Breast epithelium (tissue), 4 donors: Measurements from ENCODE around the gene CDH2. TPM values are rescaled to one million over a fixed set of nuclear protein-coding genes. Genes with fewer than 3 reads are reported as not detected.

ENCODE experiments used
- DNase-seq, 2 donors: peaks; one replicate each; pipeline ENCODE4 v3.0.0-alpha.2; 2019; ENCODE audit warnings: low spot score in 2 of 2
- H3K27ac ChIP-seq, 2 donors: fragments of 200-600 bp; sonication (generic) in 1 of 2; one replicate each; pipeline ENCODE4 v1.5.1; 2016 to 2019; ENCODE audit warnings: mild to moderate bottlenecking in 1 of 2
- H3K27me3 ChIP-seq, 2 donors: fragments of 200-600 bp; sonication (generic) in 1 of 2; one replicate each; pipeline versions ENCODE4 v1.5.1 to v1.6.0; 2017 to 2019; ENCODE audit warnings: control low read depth in 1 of 2, mild to moderate bottlenecking in 1 of 2
- H3K36me3 ChIP-seq: fragments of 200-600 bp; one replicate; pipeline ENCODE4 v1.5.1; 2019
- H3K4me1 ChIP-seq, 2 donors: fragments of 200-600 bp; sonication (generic); one replicate each; pipeline ENCODE4 v1.5.1; 2016 to 2019; ENCODE audit warnings: control low read depth in 1 of 2
- H3K4me3 ChIP-seq, 3 donors: fragments of 200-600 bp; sonication (generic); 1 replicate in 2 of 3; 2 replicates in 1 of 3; pipeline ENCODE4 v1.5.1; 2016 to 2019; ENCODE audit warnings: mild to moderate bottlenecking in 3 of 3, moderate library complexity in 2 of 3
- H3K9me3 ChIP-seq, 2 donors: fragments of 200-600 bp; sonication (generic) in 1 of 2; one replicate each; pipeline ENCODE4 v1.5.1; 2016 to 2019; ENCODE audit warnings: control low read depth in 1 of 2
- POLR2A ChIP-seq: fragments of 450-650 bp; IDR thresholded peaks from one replicate; pipeline ENCODE4 v1.6.1; 2016; ENCODE audit warnings: antibody characterized with exemption, mild to moderate bottlenecking, moderate library complexity
- POLR2AphosphoS5 ChIP-seq, 3 donors: sonication (generic); formaldehyde crosslinking; IDR thresholded peaks; one replicate each; pipeline ENCODE4 v1.6.1; 2017; ENCODE audit warnings: antibody characterized with exemption in 3 of 3
- intact Hi-C: fragments of 100-400 bp; cut with DNase I; formaldehyde crosslinking; loops from one replicate; pipeline ENCODE4 v1.15.1; 2023; ENCODE audit warnings: low total_unique reads
- total RNA-seq, 3 donors: library from RNA; depleted of rRNA; stranded (reverse); fragments of >200 nt; gene quantifications; one replicate each; pipeline ENCODE4 v1.1.0, GENCODE V29; 2016
- TF ChIP-seq, protein P1 (sequence below), 3 donors: fragments of 450-650 bp; IDR thresholded peaks; one replicate each; pipeline ENCODE4 v1.5.1; 2016 to 2017; ENCODE audit warnings: antibody characterized with exemption in 3 of 3, mild to moderate bottlenecking in 3 of 3, moderate library complexity in 3 of 3

The CDH2 gene
- total RNA-seq, 3 donors from 2014 or later: 0.16 to 1.8 (median 0.33) TPM

DNA sequence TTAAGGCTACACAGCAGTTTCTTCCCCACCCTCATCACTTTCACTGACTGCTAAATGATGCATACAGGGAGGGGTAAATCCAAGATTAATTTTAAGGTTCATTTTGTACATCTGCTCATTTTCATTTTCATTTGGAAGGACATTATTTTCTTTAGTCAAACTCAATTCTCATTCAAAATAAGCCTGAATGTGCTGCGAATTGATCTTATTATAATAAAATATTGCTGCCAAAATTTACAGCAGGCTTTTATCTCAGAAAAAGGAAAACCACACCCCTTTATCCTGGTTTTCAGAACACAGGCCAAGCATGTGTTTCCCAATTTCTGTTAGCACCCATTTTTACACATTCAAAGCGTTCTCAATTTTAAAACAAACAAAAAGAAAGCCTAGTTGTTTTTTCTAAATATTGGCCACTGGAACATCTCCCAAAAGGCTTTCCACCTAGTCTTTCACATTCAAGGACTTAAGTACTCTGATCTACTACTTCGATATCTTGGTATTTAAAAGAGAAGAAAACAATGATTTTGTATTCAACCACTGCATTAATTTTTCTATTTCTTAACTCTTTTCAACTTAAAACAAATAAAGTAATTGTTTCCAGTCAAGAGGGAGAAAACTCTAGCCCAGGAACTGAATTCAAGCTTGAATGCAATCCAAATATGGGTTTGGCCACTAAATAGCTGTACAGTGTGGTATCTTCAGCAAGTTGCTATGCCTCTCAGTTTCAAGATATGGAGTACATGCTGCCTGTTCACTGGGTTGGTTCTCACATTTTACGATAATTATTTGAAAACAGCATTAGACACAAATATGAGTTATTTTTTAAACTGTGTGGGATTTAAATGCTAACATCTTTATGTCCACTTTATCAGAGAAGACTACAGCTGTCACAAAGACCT lies 52.5 kb downstream of the CDH2 start:
- Histone ChIP-seq H3K4me3 (no peak overlapping the region), H3K36me3 (no peaks in the 10 kb centered on the region), H3K27me3 (no peaks in the 10 kb centered on the region), H3K4me1 (no peaks in the 10 kb centered on the region), H3K27ac (no peak overlapping the region), H3K9me3 (no peaks in the 10 kb centered on the region)
- DNase-seq: no peak
- TF ChIP-seq, protein P1, sequence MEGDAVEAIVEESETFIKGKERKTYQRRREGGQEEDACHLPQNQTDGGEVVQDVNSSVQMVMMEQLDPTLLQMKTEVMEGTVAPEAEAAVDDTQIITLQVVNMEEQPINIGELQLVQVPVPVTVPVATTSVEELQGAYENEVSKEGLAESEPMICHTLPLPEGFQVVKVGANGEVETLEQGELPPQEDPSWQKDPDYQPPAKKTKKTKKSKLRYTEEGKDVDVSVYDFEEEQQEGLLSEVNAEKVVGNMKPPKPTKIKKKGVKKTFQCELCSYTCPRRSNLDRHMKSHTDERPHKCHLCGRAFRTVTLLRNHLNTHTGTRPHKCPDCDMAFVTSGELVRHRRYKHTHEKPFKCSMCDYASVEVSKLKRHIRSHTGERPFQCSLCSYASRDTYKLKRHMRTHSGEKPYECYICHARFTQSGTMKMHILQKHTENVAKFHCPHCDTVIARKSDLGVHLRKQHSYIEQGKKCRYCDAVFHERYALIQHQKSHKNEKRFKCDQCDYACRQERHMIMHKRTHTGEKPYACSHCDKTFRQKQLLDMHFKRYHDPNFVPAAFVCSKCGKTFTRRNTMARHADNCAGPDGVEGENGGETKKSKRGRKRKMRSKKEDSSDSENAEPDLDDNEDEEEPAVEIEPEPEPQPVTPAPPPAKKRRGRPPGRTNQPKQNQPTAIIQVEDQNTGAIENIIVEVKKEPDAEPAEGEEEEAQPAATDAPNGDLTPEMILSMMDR (IDR thresholded peaks at IDR 0.05): no peak
- TF ChIP-seq POLR2AphosphoS5 (IDR thresholded peaks at IDR 0.05) (no peak), POLR2A (no peak)
- intact Hi-C loops: no loop called here

DNA sequence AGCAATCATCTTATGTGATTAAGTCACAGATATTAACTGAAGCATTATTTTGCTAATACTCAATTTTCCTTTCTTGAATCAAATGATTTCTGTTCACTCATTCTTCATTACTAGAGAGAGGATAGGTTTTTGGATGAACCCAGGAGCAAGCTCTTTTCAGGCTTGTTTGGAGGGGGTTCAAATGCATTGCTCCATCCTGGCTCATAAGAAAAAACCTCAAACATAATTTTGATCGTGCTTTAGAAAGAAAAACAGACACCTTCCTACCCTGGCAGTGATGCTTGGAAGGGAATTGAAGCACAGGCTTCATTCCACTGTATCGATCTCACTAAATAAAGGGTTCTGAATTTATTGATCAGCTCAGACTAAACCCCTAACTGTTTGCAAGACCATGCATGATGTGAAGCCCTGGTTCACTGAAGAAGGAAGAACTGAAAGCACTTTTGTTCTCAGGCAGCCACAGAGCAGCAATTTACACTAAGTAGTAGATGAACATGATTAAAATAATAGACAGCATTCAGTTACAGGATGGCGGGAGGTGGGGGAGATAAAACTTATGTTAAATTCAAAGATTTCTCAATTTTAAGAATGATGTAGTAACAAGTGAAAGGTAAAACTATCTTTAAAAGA lies 53.4 kb downstream of the CDH2 start:
- TF ChIP-seq POLR2AphosphoS5 (IDR thresholded peaks at IDR 0.05): no peak
- TF ChIP-seq POLR2A: no peak
- TF ChIP-seq, protein P1 (IDR thresholded peaks at IDR 0.05): no peak
- Histone ChIP-seq H3K4me1 (no peaks in the 10 kb centered on the region), H3K4me3 (no peak overlapping the region), H3K27me3 (no peaks in the 10 kb centered on the region), H3K27ac (no peak overlapping the region), H3K36me3 (no peaks in the 10 kb centered on the region), H3K9me3 (no peaks in the 10 kb centered on the region)
- DNase-seq: no peak
- intact Hi-C loops: no loop called here

DNA sequence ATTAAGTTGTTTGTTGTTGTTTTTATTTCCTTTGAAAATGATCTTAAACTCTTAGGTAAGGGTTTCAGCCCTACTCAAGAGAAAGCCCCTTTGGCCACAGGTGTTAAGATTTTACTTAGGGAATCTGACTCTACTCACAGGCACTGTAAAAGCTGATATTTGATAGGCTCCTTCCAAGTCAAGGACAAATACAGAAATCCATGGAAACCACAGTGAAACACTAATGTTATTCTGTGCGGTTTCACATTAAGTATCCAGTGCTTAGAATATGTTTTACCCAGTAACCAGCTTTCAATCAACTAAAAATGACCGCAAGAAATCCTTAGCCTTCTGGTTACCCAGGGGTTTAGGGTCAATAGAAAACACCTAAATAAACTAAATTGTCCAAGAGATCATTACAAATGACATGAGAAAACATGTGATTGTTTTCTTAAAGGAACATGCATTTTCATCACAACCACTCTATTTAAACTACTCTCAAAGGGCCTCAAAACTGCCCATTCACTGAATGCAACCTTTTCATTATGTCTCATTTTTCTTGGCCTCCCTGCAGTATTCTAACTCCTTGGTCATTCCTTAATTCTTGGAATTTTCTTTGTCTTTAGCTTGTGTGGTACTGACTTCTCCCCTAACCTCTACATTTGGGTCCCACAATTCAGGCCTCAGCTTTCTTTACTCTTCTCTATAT lies 56.0 kb downstream of the CDH2 start:
- H3K9me3 ChIP-seq: no peaks in the 10 kb centered on the region
- no peaks in the 10 kb centered on the region for H3K27me3 ChIP-seq
- no peaks in the 10 kb centered on the region for H3K4me1 ChIP-seq
- no peak overlapping the region for H3K27ac ChIP-seq
- no peak overlapping the region for H3K4me3 ChIP-seq
- no peaks in the 10 kb centered on the region for H3K36me3 ChIP-seq
- no peak for DNase-seq
- TF ChIP-seq, protein P1 (IDR thresholded peaks at IDR 0.05): no peak
- TF ChIP-seq POLR2AphosphoS5 (IDR thresholded peaks at IDR 0.05): no peak
- no peak for TF ChIP-seq POLR2A
- intact Hi-C loops: no loop called here

DNA sequence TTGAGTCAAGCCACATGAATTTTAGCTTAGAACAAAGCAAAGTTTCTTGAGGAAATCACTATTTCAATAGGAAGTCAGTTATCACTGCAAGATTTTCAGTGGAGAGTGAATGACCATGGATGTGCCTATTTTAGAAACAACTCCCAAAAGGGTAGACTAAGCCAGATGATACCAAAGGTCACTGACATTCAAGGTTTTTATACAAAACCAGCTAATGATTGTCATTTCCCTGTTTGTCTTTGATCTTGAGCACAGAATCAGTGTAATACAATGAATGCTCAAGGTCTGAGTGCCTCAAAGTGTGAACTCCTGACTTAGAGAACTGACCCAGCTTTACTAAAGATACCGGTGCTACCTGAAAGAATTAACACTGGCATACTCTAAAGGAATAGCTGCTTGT lies 60.5 kb downstream of the CDH2 start:
- intact Hi-C loops: no loop called here

More for the DNA sequence above, 60.5 kb downstream of the CDH2 start:
- Histone ChIP-seq H3K9me3 (no peaks in the 10 kb centered on the region), H3K4me1 (no peaks in the 10 kb centered on the region), H3K27me3 (no peaks in the 10 kb centered on the region), H3K36me3 (no peaks in the 10 kb centered on the region), H3K27ac (no peak overlapping the region), H3K4me3 (no peak overlapping the region)
- DNase-seq: no peak
- no peak for TF ChIP-seq POLR2A
- TF ChIP-seq, protein P1 (IDR thresholded peaks at IDR 0.05): no peak
- TF ChIP-seq POLR2AphosphoS5 (IDR thresholded peaks at IDR 0.05): no peak
